ENCODE data around the gene SYT15. TPM values are rescaled to one million over a fixed set of nuclear protein-coding genes. Genes with fewer than 3 reads are reported as not detected.

Gene SYT15
- total RNA-seq, 1 donor from 2014 or later: 1.0 TPM

GRCh38 chr10:46550795-46551700, 27.9 kb upstream of the SYT15 start:
- H3K9ac ChIP-seq (ENCODE audit: low read depth in 1 of 3, low read length in 3 of 3): no peak overlapping the region
- H3K9me3 ChIP-seq (ENCODE audit: control insufficient read depth in 3 of 3, low read length in 3 of 3): no peaks in the 10 kb centered on the region
- peaks cover 0 to under 1% (median 0%) of the 10 kb centered on the region in 3 donors for H3K4me1 ChIP-seq (ENCODE audit: control insufficient read depth in 3 of 3, insufficient read depth in 3 of 3, low read length in 3 of 3)
- H3K27me3 ChIP-seq (ENCODE audit: control insufficient read depth in 3 of 3, insufficient read depth in 3 of 3, low read length in 3 of 3): peaks cover 33 to 78% (median 63%) of the 10 kb centered on the region in 3 donors
- no peak overlapping the region for H3K27ac ChIP-seq (ENCODE audit: low read depth, low read length)
- H3K36me3 ChIP-seq (ENCODE audit: control insufficient read depth in 3 of 3, insufficient read depth in 3 of 3, low read length in 3 of 3): no peaks in the 10 kb centered on the region
- no peak overlapping the region for H3K4me3 ChIP-seq (ENCODE audit: low read length in 3 of 3)

- Histone ChIP-seq H3K27me3 (ENCODE audit: control insufficient read depth in 3 of 3, insufficient read depth in 3 of 3, low read length in 3 of 3) (peaks cover 35 to 79% (median 66%) of the 10 kb centered on the region in 3 donors), H3K9ac (ENCODE audit: low read depth in 1 of 3, low read length in 3 of 3) (no peak overlapping the region), H3K4me1 (ENCODE audit: control insufficient read depth in 3 of 3, insufficient read depth in 3 of 3, low read length in 3 of 3) (peaks cover 0 to 2% (median 0%) of the 10 kb centered on the region in 3 donors), H3K9me3 (ENCODE audit: control insufficient read depth in 3 of 3, low read length in 3 of 3) (no peaks in the 10 kb centered on the region), H3K4me3 (ENCODE audit: low read length in 3 of 3) (no peak overlapping the region), H3K27ac (ENCODE audit: low read depth, low read length) (no peak overlapping the region), H3K36me3 (ENCODE audit: control insufficient read depth in 3 of 3, insufficient read depth in 3 of 3, low read length in 3 of 3) (no peaks in the 10 kb centered on the region)
These were observed 27.0 kb upstream of the SYT15 start for GRCh38 chr10:46551701-46552525.

GRCh38 chr10:46552526-46553237, 26.2 kb upstream of the SYT15 start:
- Histone ChIP-seq H3K4me3 (ENCODE audit: low read length in 3 of 3) (no peak overlapping the region), H3K27me3 (ENCODE audit: control insufficient read depth in 3 of 3, insufficient read depth in 3 of 3, low read length in 3 of 3) (peaks cover 43 to 81% (median 68%) of the 10 kb centered on the region in 3 donors), H3K9ac (ENCODE audit: low read depth in 1 of 3, low read length in 3 of 3) (no peak overlapping the region)

GRCh38 chr10:46553238-46554049, 25.5 kb upstream of the SYT15 start:
- Histone ChIP-seq H3K9me3 (ENCODE audit: control insufficient read depth in 3 of 3, low read length in 3 of 3) (no peaks in the 10 kb centered on the region), H3K4me3 (ENCODE audit: low read length in 3 of 3) (no peak overlapping the region), H3K4me1 (ENCODE audit: control insufficient read depth in 3 of 3, insufficient read depth in 3 of 3, low read length in 3 of 3) (peaks cover 0 to 2% (median 0%) of the 10 kb centered on the region in 3 donors), H3K9ac (ENCODE audit: low read depth in 1 of 3, low read length in 3 of 3) (no peak overlapping the region), H3K36me3 (ENCODE audit: control insufficient read depth in 3 of 3, insufficient read depth in 3 of 3, low read length in 3 of 3) (no peaks in the 10 kb centered on the region), H3K27ac (ENCODE audit: low read depth, low read length) (no peak overlapping the region), H3K27me3 (ENCODE audit: control insufficient read depth in 3 of 3, insufficient read depth in 3 of 3, low read length in 3 of 3) (peaks cover 50 to 82% (median 70%) of the 10 kb centered on the region in 3 donors)

More at GRCh38 chr10:46552526-46553237, 26.2 kb upstream of the SYT15 start:
- H3K9me3 ChIP-seq (ENCODE audit: control insufficient read depth in 3 of 3, low read length in 3 of 3): no peaks in the 10 kb centered on the region
- H3K27ac ChIP-seq (ENCODE audit: low read depth, low read length): no peak overlapping the region
- no peaks in the 10 kb centered on the region for H3K36me3 ChIP-seq (ENCODE audit: control insufficient read depth in 3 of 3, insufficient read depth in 3 of 3, low read length in 3 of 3)
- peaks cover 0 to 2% (median 0%) of the 10 kb centered on the region in 3 donors for H3K4me1 ChIP-seq (ENCODE audit: control insufficient read depth in 3 of 3, insufficient read depth in 3 of 3, low read length in 3 of 3)

GRCh38 chr10:46554166-46554781, 24.7 kb upstream of the SYT15 start:
- H3K9ac ChIP-seq (ENCODE audit: low read depth in 1 of 3, low read length in 3 of 3): no peak overlapping the region
- H3K27me3 ChIP-seq (ENCODE audit: control insufficient read depth in 3 of 3, insufficient read depth in 3 of 3, low read length in 3 of 3): peaks cover 58 to 82% (median 78%) of the 10 kb centered on the region in 3 donors
- no peak overlapping the region for H3K4me3 ChIP-seq (ENCODE audit: low read length in 3 of 3)
- H3K4me1 ChIP-seq (ENCODE audit: control insufficient read depth in 3 of 3, insufficient read depth in 3 of 3, low read length in 3 of 3): peaks cover 0 to 2% (median 0%) of the 10 kb centered on the region in 3 donors
- H3K9me3 ChIP-seq (ENCODE audit: control insufficient read depth in 3 of 3, low read length in 3 of 3): no peaks in the 10 kb centered on the region
- H3K27ac ChIP-seq (ENCODE audit: low read depth, low read length): no peak overlapping the region
- H3K36me3 ChIP-seq (ENCODE audit: control insufficient read depth in 3 of 3, insufficient read depth in 3 of 3, low read length in 3 of 3): no peaks in the 10 kb centered on the region

- Histone ChIP-seq H3K27me3 (ENCODE audit: control insufficient read depth in 3 of 3, insufficient read depth in 3 of 3, low read length in 3 of 3) (peaks cover 56 to 81% (median 81%) of the 10 kb centered on the region in 3 donors), H3K27ac (ENCODE audit: low read depth, low read length) (no peak overlapping the region)
These were observed 23.6 kb upstream of the SYT15 start for GRCh38 chr10:46555366-46555712.

GRCh38 chr10:46555713-46556514, 23.0 kb upstream of the SYT15 start:
- Histone ChIP-seq H3K4me3 (ENCODE audit: low read length in 3 of 3) (no peak overlapping the region), H3K9ac (ENCODE audit: low read depth in 1 of 3, low read length in 3 of 3) (no peak overlapping the region), H3K27me3 (ENCODE audit: control insufficient read depth in 3 of 3, insufficient read depth in 3 of 3, low read length in 3 of 3) (peaks cover 56 to 85% (median 81%) of the 10 kb centered on the region in 3 donors), H3K27ac (ENCODE audit: low read depth, low read length) (no peak overlapping the region), H3K36me3 (ENCODE audit: control insufficient read depth in 3 of 3, insufficient read depth in 3 of 3, low read length in 3 of 3) (no peaks in the 10 kb centered on the region), H3K9me3 (ENCODE audit: control insufficient read depth in 3 of 3, low read length in 3 of 3) (no peaks in the 10 kb centered on the region), H3K4me1 (ENCODE audit: control insufficient read depth in 3 of 3, insufficient read depth in 3 of 3, low read length in 3 of 3) (peaks cover 0 to 2% (median 0%) of the 10 kb centered on the region in 3 donors)

More at GRCh38 chr10:46555366-46555712, 23.6 kb upstream of the SYT15 start:
- Histone ChIP-seq H3K4me3 (ENCODE audit: low read length in 3 of 3) (no peak overlapping the region), H3K36me3 (ENCODE audit: control insufficient read depth in 3 of 3, insufficient read depth in 3 of 3, low read length in 3 of 3) (no peaks in the 10 kb centered on the region), H3K9me3 (ENCODE audit: control insufficient read depth in 3 of 3, low read length in 3 of 3) (no peaks in the 10 kb centered on the region), H3K9ac (ENCODE audit: low read depth in 1 of 3, low read length in 3 of 3) (no peak overlapping the region), H3K4me1 (ENCODE audit: control insufficient read depth in 3 of 3, insufficient read depth in 3 of 3, low read length in 3 of 3) (peaks cover 0 to 2% (median 0%) of the 10 kb centered on the region in 3 donors)

GRCh38 chr10:46556515-46557318, 22.2 kb upstream of the SYT15 start, which contains the start of gene GPRIN2:
GPRIN2 (minus strand) TSS chr10:46556658; CDS start chr10:46550736, 5,922 bp downstream.
- H3K27me3 ChIP-seq (ENCODE audit: control insufficient read depth in 3 of 3, insufficient read depth in 3 of 3, low read length in 3 of 3): peaks cover 56 to 82% (median 79%) of the 10 kb centered on the region in 3 donors
- no peak within 1 kb of the TSS for H3K9ac ChIP-seq (ENCODE audit: low read depth in 1 of 3, low read length in 3 of 3)
- no peak within 1 kb of the TSS for H3K4me3 ChIP-seq (ENCODE audit: low read length in 3 of 3)

More at GRCh38 chr10:46556515-46557318, 22.2 kb upstream of the SYT15 start, which contains the start of gene GPRIN2:
- Histone ChIP-seq H3K9me3 (ENCODE audit: control insufficient read depth in 3 of 3, low read length in 3 of 3) (no peaks in the 10 kb centered on the region), H3K27ac (ENCODE audit: low read depth, low read length) (no peak within 1 kb of the TSS), H3K36me3 (ENCODE audit: control insufficient read depth in 3 of 3, insufficient read depth in 3 of 3, low read length in 3 of 3) (no peaks in the 10 kb centered on the region), H3K4me1 (ENCODE audit: control insufficient read depth in 3 of 3, insufficient read depth in 3 of 3, low read length in 3 of 3) (peaks cover 0 to 2% (median 0%) of the 10 kb centered on the region in 3 donors)

Data from skeletal muscle tissue (tissue), 4 donors.